Measurements from ENCODE around the gene BNC2. TPM values are rescaled to one million over a fixed set of nuclear protein-coding genes. Genes with fewer than 3 reads are reported as not detected.
"Not testable (repeated sequence)": the region's sequence is repeated elsewhere in the genome, so short reads cannot be mapped to it uniquely, and the experiment has no call there.

The BNC2 gene
- polyA plus RNA-seq (2013, experiment 1 of 2): 8.2 TPM
- polyA plus RNA-seq (2013, experiment 2 of 2): 12.6 TPM

DNA sequence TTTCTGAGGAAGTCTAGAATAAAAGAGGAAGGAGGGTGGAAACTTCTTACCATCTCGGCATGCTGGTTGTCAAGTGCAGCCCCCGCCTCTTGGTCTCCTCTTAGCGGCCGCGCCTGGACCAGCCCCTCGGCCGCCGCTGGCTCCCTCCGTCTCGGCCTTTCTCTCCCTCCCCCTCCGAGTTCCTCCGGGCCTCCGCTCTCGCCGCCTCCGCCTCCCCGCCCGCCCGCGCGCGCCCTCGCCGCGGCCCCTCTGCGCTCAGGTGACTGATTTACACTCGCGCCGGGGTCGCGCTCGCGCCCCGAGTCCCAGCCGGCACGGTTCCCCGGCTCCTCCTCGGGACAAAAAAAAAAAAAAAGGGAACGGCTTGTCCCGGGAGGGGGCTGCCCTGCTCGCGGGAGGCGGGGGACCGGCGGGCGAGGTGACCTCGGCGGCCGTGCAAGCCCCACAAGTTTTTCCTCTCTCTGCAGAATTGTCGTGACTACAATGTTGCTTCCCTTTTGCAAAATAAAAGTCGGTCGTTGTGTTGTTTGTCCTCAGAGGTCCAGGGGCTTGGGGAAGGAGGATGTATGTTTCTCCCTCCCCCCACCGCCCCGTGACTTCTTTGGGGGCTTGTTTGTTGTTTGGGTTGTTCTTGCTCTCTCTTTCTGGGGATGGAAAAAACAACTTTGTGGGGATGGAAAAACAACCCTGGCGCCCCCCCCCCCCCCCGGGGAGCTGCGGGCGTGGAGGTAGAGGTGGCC lies at the start of gene BNC2:
TSS of gene BNC2 (minus strand) at position 75 of the 740 bp plus-strand sequence. CDS start at position 53, 22 bp downstream.
- Histone ChIP-seq H3K9me3 (ENCODE audit: control insufficient read depth, low read length) (no peaks in the 10 kb centered on the region), H3K4me3 (ENCODE audit: extremely low read depth, insufficient read depth, low read length, poor library complexity, severe bottlenecking) (peak within 1 kb of the TSS; percentile 74), H3K4me1 (ENCODE audit: control insufficient read depth, insufficient read depth, low read length, poor library complexity, severe bottlenecking) (peaks cover 38% of the 10 kb centered on the region), H3K36me3 (ENCODE audit: control insufficient read depth, insufficient read depth, low read length) (no peaks in the 10 kb centered on the region), H3K27ac (ENCODE audit: low read depth, low read length, severe bottlenecking) (peak within 1 kb of the TSS; percentile 41)
- 0% methylated on average over 9 to 11 of the region's 58 CpGs for WGBS, 2 experiments (ENCODE audit: insufficient coverage in 2 of 2)

- no peaks in the 10 kb centered on the region for H3K4me1 ChIP-seq (ENCODE audit: control insufficient read depth, insufficient read depth, low read length, poor library complexity, severe bottlenecking)
- peaks cover under 1% of the 10 kb centered on the region for H3K9me3 ChIP-seq (ENCODE audit: control insufficient read depth, low read length)
- H3K27ac ChIP-seq (ENCODE audit: low read depth, low read length, severe bottlenecking): peak overlapping the region; percentile 49
- WGBS, 2 experiments (ENCODE audit: insufficient coverage in 2 of 2): 61 to 91% methylated on average over 1 to 2 of the region's 4 CpGs
- no peak overlapping the region for H3K4me3 ChIP-seq (ENCODE audit: extremely low read depth, insufficient read depth, low read length, poor library complexity, severe bottlenecking)
- no peaks in the 10 kb centered on the region for H3K36me3 ChIP-seq (ENCODE audit: control insufficient read depth, insufficient read depth, low read length)
Measured at GRCh38 chr9:16918920-16919319, 48.5 kb upstream of the BNC2 start.

GRCh38 chr9:16915126-16915831 lies 44.8 kb upstream of the BNC2 start:
- H3K27ac ChIP-seq (ENCODE audit: low read depth, low read length, severe bottlenecking): no peak overlapping the region
- H3K4me3 ChIP-seq (ENCODE audit: extremely low read depth, insufficient read depth, low read length, poor library complexity, severe bottlenecking): no peak overlapping the region
- H3K4me1 ChIP-seq (ENCODE audit: control insufficient read depth, insufficient read depth, low read length, poor library complexity, severe bottlenecking): no peaks in the 10 kb centered on the region
- no peaks in the 10 kb centered on the region for H3K9me3 ChIP-seq (ENCODE audit: control insufficient read depth, low read length)
- no peaks in the 10 kb centered on the region for H3K36me3 ChIP-seq (ENCODE audit: control insufficient read depth, insufficient read depth, low read length)
- 87 to 95% methylated on average over 4 to 5 of the region's 6 CpGs for WGBS, 2 experiments (ENCODE audit: insufficient coverage in 2 of 2)

GRCh38 chr9:16912197-16912596 lies 41.7 kb upstream of the BNC2 start:
- 86% methylated on average over 1 of the region's 2 CpGs; no CpG with 5 or more reads in 1 of the 2 experiments for WGBS, 2 experiments (ENCODE audit: insufficient coverage in 2 of 2)
- no peak overlapping the region for H3K27ac ChIP-seq (ENCODE audit: low read depth, low read length, severe bottlenecking)
- no peak overlapping the region for H3K4me3 ChIP-seq (ENCODE audit: extremely low read depth, insufficient read depth, low read length, poor library complexity, severe bottlenecking)
- no peaks in the 10 kb centered on the region for H3K4me1 ChIP-seq (ENCODE audit: control insufficient read depth, insufficient read depth, low read length, poor library complexity, severe bottlenecking)
- no peaks in the 10 kb centered on the region for H3K9me3 ChIP-seq (ENCODE audit: control insufficient read depth, low read length)
- no peaks in the 10 kb centered on the region for H3K36me3 ChIP-seq (ENCODE audit: control insufficient read depth, insufficient read depth, low read length)

- not testable (repeated sequence) for H3K36me3 ChIP-seq (ENCODE audit: control insufficient read depth, insufficient read depth, low read length); H3K4me3 ChIP-seq (ENCODE audit: extremely low read depth, insufficient read depth, low read length, poor library complexity, severe bottlenecking); H3K4me1 ChIP-seq (ENCODE audit: control insufficient read depth, insufficient read depth, low read length, poor library complexity, severe bottlenecking); H3K27ac ChIP-seq (ENCODE audit: low read depth, low read length, severe bottlenecking); H3K9me3 ChIP-seq (ENCODE audit: control insufficient read depth, low read length)
Measured at GRCh38 chr9:16908206-16908605, 37.7 kb upstream of the BNC2 start.

DNA sequence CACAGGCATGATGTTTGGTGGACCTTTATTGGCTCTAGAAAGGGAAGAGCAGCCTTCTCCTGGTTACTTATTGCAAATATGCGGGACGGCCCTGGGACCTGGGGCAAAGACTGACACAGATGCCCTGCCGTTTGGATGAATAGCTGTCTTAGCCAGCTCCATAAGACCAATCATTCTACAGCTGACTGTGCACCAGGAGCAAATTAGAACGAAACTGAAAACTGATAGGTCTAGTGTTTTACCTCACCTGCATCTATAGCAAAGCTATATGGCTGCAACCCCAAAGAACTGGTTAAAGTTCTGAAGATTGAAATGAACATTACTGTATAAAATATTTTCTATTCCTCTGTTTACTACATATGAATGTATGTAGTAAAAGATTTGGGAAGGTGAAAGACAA lies 34.2 kb upstream of the BNC2 start:
- no peaks in the 10 kb centered on the region for H3K9me3 ChIP-seq (ENCODE audit: control insufficient read depth, low read length)
- no peak overlapping the region for H3K27ac ChIP-seq (ENCODE audit: low read depth, low read length, severe bottlenecking)
- 80 to 89% methylated on average over 3 to 4 of the region's 4 CpGs for WGBS, 2 experiments (ENCODE audit: insufficient coverage in 2 of 2)
- H3K4me3 ChIP-seq (ENCODE audit: extremely low read depth, insufficient read depth, low read length, poor library complexity, severe bottlenecking): no peak overlapping the region
- H3K4me1 ChIP-seq (ENCODE audit: control insufficient read depth, insufficient read depth, low read length, poor library complexity, severe bottlenecking): peaks cover 4% of the 10 kb centered on the region
- H3K36me3 ChIP-seq (ENCODE audit: control insufficient read depth, insufficient read depth, low read length): no peaks in the 10 kb centered on the region

DNA sequence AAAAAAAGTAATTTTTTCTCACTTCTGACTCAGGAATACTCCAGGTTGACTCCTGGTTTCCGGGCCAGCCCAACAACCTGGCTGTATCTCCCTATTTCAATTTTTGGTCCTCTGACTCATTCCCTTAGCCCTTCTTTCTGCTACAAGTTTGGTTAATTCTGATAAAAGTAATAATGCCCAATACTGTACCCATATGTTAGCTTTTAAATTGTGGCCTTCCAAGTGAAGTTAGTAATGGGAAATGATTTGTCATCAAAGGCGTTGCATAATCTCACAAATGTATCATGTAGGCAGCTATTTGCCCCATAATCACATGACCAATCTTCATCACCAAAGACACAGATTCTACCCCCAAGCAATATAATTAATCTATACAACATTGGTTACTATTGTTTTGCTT lies 31.1 kb upstream of the BNC2 start:
- no peaks in the 10 kb centered on the region for H3K9me3 ChIP-seq (ENCODE audit: control insufficient read depth, low read length)
- H3K36me3 ChIP-seq (ENCODE audit: control insufficient read depth, insufficient read depth, low read length): no peaks in the 10 kb centered on the region
- peaks cover 11% of the 10 kb centered on the region for H3K4me1 ChIP-seq (ENCODE audit: control insufficient read depth, insufficient read depth, low read length, poor library complexity, severe bottlenecking)
- no CpG with 5 or more reads among the region's 2 CpGs for WGBS, 2 experiments (ENCODE audit: insufficient coverage in 2 of 2)
- H3K4me3 ChIP-seq (ENCODE audit: extremely low read depth, insufficient read depth, low read length, poor library complexity, severe bottlenecking): no peak overlapping the region
- no peak overlapping the region for H3K27ac ChIP-seq (ENCODE audit: low read depth, low read length, severe bottlenecking)

DNA sequence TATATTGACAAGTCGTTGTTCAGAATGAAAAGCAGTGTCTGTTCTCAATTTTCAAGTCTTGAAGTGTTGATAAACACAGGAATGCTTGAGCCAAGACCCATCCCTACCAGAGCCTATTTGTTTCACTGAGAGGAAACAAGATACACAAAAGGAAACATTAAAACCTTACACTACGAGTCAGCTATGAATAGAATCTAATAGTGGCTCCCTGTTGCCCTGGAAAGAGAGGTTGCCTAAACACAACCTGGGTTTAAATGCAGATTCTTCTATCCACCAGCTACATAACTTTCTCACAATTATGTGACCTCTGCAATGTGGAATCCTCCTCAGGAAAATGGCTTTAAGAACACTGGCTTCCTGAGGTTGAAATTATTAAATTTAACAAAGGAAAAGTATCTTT lies 29.1 kb upstream of the BNC2 start:
- 50% methylated on average over 1 of the region's 2 CpGs; no CpG with 5 or more reads in 1 of the 2 experiments for whole genome bisulfite sequencing, 2 experiments (ENCODE audit: insufficient coverage in 2 of 2)
- Histone ChIP-seq H3K27ac (ENCODE audit: low read depth, low read length, severe bottlenecking) (peak overlapping the region; percentile 33), H3K4me1 (ENCODE audit: control insufficient read depth, insufficient read depth, low read length, poor library complexity, severe bottlenecking) (peaks cover 11% of the 10 kb centered on the region), H3K36me3 (ENCODE audit: control insufficient read depth, insufficient read depth, low read length) (no peaks in the 10 kb centered on the region), H3K9me3 (ENCODE audit: control insufficient read depth, low read length) (no peaks in the 10 kb centered on the region), H3K4me3 (ENCODE audit: extremely low read depth, insufficient read depth, low read length, poor library complexity, severe bottlenecking) (no peak overlapping the region)

DNA sequence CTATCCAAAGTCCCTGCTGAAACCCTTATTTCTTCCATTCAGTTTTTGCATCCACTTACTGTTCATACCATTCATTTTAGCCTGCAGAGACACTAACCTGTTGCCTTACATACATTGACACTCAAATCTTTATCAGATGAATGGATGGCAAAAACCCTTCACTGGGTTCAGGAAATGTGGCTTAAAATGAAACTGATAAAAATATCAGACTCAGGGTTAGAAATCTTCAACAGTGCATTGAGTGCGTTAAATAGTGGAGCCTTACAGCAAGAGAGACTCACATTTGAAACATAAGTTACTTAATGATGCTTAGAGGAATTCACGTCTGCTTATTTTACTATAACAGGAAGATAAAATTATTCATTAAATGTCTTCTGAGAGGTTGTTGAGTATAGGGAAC lies 28.0 kb upstream of the BNC2 start:
- WGBS, 2 experiments (ENCODE audit: insufficient coverage in 2 of 2): 86% methylated on average over 1 of the region's 2 CpGs; no CpG with 5 or more reads in 1 of the 2 experiments
- no peaks in the 10 kb centered on the region for H3K36me3 ChIP-seq (ENCODE audit: control insufficient read depth, insufficient read depth, low read length)
- H3K9me3 ChIP-seq (ENCODE audit: control insufficient read depth, low read length): no peaks in the 10 kb centered on the region
- no peak overlapping the region for H3K27ac ChIP-seq (ENCODE audit: low read depth, low read length, severe bottlenecking)
- H3K4me3 ChIP-seq (ENCODE audit: extremely low read depth, insufficient read depth, low read length, poor library complexity, severe bottlenecking): no peak overlapping the region
- H3K4me1 ChIP-seq (ENCODE audit: control insufficient read depth, insufficient read depth, low read length, poor library complexity, severe bottlenecking): peaks cover 11% of the 10 kb centered on the region

DNA sequence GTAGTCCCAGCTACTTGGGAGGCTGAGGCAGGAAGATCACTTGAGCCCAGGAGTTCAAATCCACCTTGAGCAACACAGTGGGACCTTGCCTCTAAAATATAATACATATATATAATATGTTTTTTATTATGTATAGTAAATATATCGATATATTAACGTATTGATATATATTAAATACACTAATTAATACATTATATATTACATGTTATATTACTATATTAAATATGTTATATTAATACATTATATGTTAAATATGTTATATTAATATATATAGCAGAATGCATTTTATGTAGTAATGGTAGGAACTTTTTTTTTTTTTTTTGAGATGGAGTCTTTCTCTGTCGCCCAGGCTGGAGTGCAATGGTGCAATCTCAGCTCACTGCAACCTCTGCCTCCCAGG lies 18.1 kb upstream of the BNC2 start:
- H3K4me3 ChIP-seq (ENCODE audit: extremely low read depth, insufficient read depth, low read length, poor library complexity, severe bottlenecking): no peak overlapping the region
- WGBS, 2 experiments (ENCODE audit: insufficient coverage in 2 of 2): no CpG with 5 or more reads among the region's 3 CpGs
- H3K4me1 ChIP-seq (ENCODE audit: control insufficient read depth, insufficient read depth, low read length, poor library complexity, severe bottlenecking): no peaks in the 10 kb centered on the region
- no peaks in the 10 kb centered on the region for H3K9me3 ChIP-seq (ENCODE audit: control insufficient read depth, low read length)
- H3K27ac ChIP-seq (ENCODE audit: low read depth, low read length, severe bottlenecking): no peak overlapping the region
- no peaks in the 10 kb centered on the region for H3K36me3 ChIP-seq (ENCODE audit: control insufficient read depth, insufficient read depth, low read length)

GRCh38 chr9:16885931-16886330 lies 15.5 kb upstream of the BNC2 start:
- Histone ChIP-seq H3K36me3 (ENCODE audit: control insufficient read depth, insufficient read depth, low read length) (no peaks in the 10 kb centered on the region), H3K9me3 (ENCODE audit: control insufficient read depth, low read length) (peaks cover 11% of the 10 kb centered on the region), H3K27ac (ENCODE audit: low read depth, low read length, severe bottlenecking) (no peak overlapping the region), H3K4me3 (ENCODE audit: extremely low read depth, insufficient read depth, low read length, poor library complexity, severe bottlenecking) (no peak overlapping the region), H3K4me1 (ENCODE audit: control insufficient read depth, insufficient read depth, low read length, poor library complexity, severe bottlenecking) (no peaks in the 10 kb centered on the region)
- 85 to 100% methylated on average over 2 of the region's 4 CpGs for WGBS, 2 experiments (ENCODE audit: insufficient coverage in 2 of 2)

Data from mesodermal cell (in vitro differentiated cells).